HepG2 (cell line): Measurements from ENCODE around the gene CIITA. TPM values are rescaled to one million over a fixed set of nuclear protein-coding genes. Genes with fewer than 3 reads are reported as not detected.

Experiments used
- CHD2 ChIP-seq: IDR thresholded peaks from 2 replicates; pipeline ENCODE4 v1.6.1; 2011; ENCODE audit warnings: low read depth, low read length, improper control_type of control experiment
- DMAP1 ChIP-seq: IDR thresholded peaks from 2 replicates; pipeline ENCODE4 v1.6.1; 2016
- KLF16 ChIP-seq, 2 experiments: sonication (generic) in 1 of 2; formaldehyde crosslinking in 1 of 2; IDR thresholded peaks; 2 replicates each; pipeline versions ENCODE4 v1.6.1 to v1.8.0; 2016 to 2023; ENCODE audit warnings: missing genetic modification reagents in 2 of 2, missing compliant biosample characterization in 1 of 2
- MAFG ChIP-seq: sonication (generic); formaldehyde crosslinking; IDR thresholded peaks from 2 replicates; pipeline ENCODE4 v1.5.1; 2020; ENCODE audit warnings: mild to moderate bottlenecking, missing genetic modification reagents
- NFATC3 ChIP-seq: sonication (generic); formaldehyde crosslinking; IDR thresholded peaks from 2 replicates; pipeline ENCODE4 v1.5.1; 2020; ENCODE audit warnings: mild to moderate bottlenecking, missing genetic modification reagents
- NFE2 ChIP-seq: sonication (generic); formaldehyde crosslinking; IDR thresholded peaks from 2 replicates; pipeline ENCODE4 v1.4.0; 2020; ENCODE audit warnings: missing genetic modification reagents
- SATB2 ChIP-seq: sonication (generic); formaldehyde crosslinking; IDR thresholded peaks from 2 replicates; pipeline ENCODE4 v1.5.0; 2020; ENCODE audit warnings: missing genetic modification reagents
- SIN3A ChIP-seq: IDR thresholded peaks from 2 replicates; pipeline ENCODE4 v1.6.1; 2011; ENCODE audit warnings: low read depth, mild to moderate bottlenecking, control low read depth, low read length, borderline replicate concordance
- SMARCC2 ChIP-seq: fragments of 450-650 bp; IDR thresholded peaks from 2 replicates; pipeline ENCODE4 v1.6.1; 2017; ENCODE audit warnings: antibody characterized with exemption, mild to moderate bottlenecking
- THYN1 ChIP-seq: sonication (generic); formaldehyde crosslinking; IDR thresholded peaks from 2 replicates; pipeline ENCODE4 v1.8.1; 2023; ENCODE audit warnings: low read depth, mild to moderate bottlenecking, moderate library complexity, missing genetic modification reagents, borderline replicate concordance
- ZNF558 ChIP-seq: sonication (generic); formaldehyde crosslinking; IDR thresholded peaks from 2 replicates; pipeline ENCODE4 v1.9.0; 2022; ENCODE audit warnings: mild to moderate bottlenecking, missing genetic modification reagents, borderline replicate concordance
- polyA plus RNA-seq, 8 experiments: library from polyadenylated mRNA; depleted of rRNA in 3 of 8; stranded (reverse) in 7 of 8; unstranded in 1 of 8; fragments of >200 nt; fragmentation: Illumina TruSeq in 4 of 8; extraction: Trizol in 4 of 8; gene quantifications; 2 replicates each; pipeline versions ENCODE4 v1.2.1 to v1.2.3, GENCODE V29; 2011 to 2016; ENCODE audit warnings: low read depth in 4 of 8, missing spikeins in 1 of 8, mixed read lengths in 1 of 8; ENCODE audit not compliant: insufficient read depth in 1 of 8
- total RNA-seq, 5 experiments: library from RNA; depleted of rRNA; stranded (reverse); fragments of >200 nt; fragmentation: Illumina TruSeq; extraction: Trizol; gene quantifications; 2 replicates each; pipeline ENCODE4 v1.2.3, GENCODE V29; 2016; ENCODE audit warnings: low read depth in 1 of 5
- TF ChIP-seq, protein P1 (sequence below): sonication (generic); formaldehyde crosslinking; IDR thresholded peaks from 2 replicates; pipeline ENCODE4 v1.8.0; 2022; ENCODE audit warnings: low read depth, missing genetic modification reagents
- TF ChIP-seq, protein P2 (sequence below): sonication (generic); formaldehyde crosslinking; IDR thresholded peaks from 2 replicates; pipeline ENCODE4 v1.4.0; 2020; ENCODE audit warnings: missing genetic modification reagents, mild to moderate bottlenecking, borderline replicate concordance
- TF ChIP-seq, protein P3 (sequence below): sonication (generic); formaldehyde crosslinking; IDR thresholded peaks from 2 replicates; pipeline ENCODE4 v1.5.0; 2020; ENCODE audit warnings: missing genetic modification reagents
- TF ChIP-seq, protein P4 (sequence below): sonication (generic); formaldehyde crosslinking; IDR thresholded peaks from 2 replicates; pipeline ENCODE4 v1.5.0; 2020; ENCODE audit warnings: missing genetic modification reagents
- TF ChIP-seq, protein P5 (sequence below): IDR thresholded peaks from 2 replicates; pipeline ENCODE4 v1.6.1; 2016; ENCODE audit warnings: low read depth, control low read depth
- TF ChIP-seq, protein P6 (sequence below): sonication (generic); formaldehyde crosslinking; IDR thresholded peaks from 2 replicates; pipeline ENCODE4 v1.8.1; 2023; ENCODE audit warnings: mild to moderate bottlenecking, missing genetic modification reagents, borderline replicate concordance
- TF ChIP-seq, protein P7 (sequence below): sonication (generic); formaldehyde crosslinking; IDR thresholded peaks from 2 replicates; pipeline ENCODE4 v1.5.0; 2020; ENCODE audit warnings: mild to moderate bottlenecking, missing genetic modification reagents

The CIITA gene
- total and polyA plus RNA-seq, 2 of the 13 experiments (the other 11 are each of a cell fraction or from before 2014, with no cell fraction given), result 0.08 to 0.09 TPM

DNA sequence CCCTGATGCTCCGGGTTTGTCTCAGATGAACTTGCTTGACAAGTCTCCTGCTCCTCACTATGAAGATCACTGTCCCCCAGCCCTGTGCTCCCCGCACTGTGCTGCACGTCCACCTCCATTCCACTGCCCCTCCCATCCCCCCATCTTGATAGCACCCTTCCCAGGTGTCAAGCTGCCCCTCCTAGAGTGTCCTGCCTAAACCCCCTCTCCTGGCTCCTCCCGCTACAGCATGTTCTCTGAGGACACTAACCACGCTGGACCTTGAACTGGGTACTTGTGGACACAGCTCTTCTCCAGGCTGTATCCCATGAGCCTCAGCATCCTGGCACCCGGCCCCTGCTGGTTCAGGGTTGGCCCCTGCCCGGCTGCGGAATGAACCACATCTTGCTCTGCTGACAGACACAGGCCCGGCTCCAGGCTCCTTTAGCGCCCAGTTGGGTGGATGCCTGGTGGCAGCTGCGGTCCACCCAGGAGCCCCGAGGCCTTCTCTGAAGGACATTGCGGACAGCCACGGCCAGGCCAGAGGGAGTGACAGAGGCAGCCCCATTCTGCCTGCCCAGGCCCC is 46.7 kb downstream of the CIITA start (continued):
- TF ChIP-seq, protein P1, sequence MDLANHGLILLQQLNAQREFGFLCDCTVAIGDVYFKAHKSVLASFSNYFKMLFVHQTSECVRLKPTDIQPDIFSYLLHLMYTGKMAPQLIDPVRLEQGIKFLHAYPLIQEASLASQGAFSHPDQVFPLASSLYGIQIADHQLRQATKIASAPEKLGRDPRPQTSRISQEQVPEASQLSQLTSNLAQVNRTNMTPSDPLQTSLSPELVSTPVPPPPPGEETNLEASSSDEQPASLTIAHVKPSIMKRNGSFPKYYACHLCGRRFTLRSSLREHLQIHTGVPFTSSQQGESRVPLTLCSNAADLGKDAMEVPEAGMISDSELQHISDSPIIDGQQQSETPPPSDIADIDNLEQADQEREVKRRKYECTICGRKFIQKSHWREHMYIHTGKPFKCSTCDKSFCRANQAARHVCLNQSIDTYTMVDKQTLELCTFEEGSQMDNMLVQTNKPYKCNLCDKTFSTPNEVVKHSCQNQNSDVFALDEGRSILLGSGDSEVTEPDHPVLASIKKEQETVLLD (CRISPR knock-in tag), result no peak
- TF ChIP-seq NFE2 (CRISPR knock-in tag), result no peak
- no peak for TF ChIP-seq ZNF558
- TF ChIP-seq, protein P2, sequence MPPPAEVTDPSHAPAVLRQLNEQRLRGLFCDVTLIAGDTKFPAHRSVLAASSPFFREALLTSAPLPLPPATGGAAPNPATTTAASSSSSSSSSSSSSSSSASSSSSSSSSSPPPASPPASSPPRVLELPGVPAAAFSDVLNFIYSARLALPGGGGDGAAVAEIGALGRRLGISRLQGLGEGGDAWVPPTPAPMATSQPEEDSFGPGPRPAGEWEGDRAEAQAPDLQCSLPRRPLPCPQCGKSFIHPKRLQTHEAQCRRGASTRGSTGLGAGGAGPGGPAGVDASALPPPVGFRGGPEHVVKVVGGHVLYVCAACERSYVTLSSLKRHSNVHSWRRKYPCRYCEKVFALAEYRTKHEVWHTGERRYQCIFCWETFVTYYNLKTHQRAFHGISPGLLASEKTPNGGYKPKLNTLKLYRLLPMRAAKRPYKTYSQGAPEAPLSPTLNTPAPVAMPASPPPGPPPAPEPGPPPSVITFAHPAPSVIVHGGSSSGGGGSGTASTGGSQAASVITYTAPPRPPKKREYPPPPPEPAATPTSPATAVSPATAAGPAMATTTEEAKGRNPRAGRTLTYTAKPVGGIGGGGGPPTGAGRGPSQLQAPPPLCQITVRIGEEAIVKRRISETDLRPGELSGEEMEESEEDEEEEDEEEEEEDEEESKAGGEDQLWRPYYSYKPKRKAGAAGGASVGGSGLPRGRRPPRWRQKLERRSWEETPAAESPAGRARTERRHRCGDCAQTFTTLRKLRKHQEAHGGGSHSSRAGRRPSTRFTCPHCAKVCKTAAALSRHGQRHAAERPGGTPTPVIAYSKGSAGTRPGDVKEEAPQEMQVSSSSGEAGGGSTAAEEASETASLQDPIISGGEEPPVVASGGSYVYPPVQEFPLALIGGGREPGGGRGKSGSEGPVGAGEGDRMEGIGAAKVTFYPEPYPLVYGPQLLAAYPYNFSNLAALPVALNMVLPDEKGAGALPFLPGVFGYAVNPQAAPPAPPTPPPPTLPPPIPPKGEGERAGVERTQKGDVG, result 0 out of 2 replicates have a peak, but pooled peaks have one; percentile 30
- no peak for TF ChIP-seq SATB2 (CRISPR knock-in tag)
- TF ChIP-seq MAFG (CRISPR knock-in tag), result no peak
- TF ChIP-seq SMARCC2, result no peak
- peak; percentile 65; the same call in 1 of the 2 replicates for TF ChIP-seq SIN3A
- TF ChIP-seq, protein P3, sequence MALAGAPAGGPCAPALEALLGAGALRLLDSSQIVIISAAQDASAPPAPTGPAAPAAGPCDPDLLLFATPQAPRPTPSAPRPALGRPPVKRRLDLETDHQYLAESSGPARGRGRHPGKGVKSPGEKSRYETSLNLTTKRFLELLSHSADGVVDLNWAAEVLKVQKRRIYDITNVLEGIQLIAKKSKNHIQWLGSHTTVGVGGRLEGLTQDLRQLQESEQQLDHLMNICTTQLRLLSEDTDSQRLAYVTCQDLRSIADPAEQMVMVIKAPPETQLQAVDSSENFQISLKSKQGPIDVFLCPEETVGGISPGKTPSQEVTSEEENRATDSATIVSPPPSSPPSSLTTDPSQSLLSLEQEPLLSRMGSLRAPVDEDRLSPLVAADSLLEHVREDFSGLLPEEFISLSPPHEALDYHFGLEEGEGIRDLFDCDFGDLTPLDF (CRISPR knock-in tag), result no peak
- TF ChIP-seq THYN1 (CRISPR knock-in tag), result no peak
- TF ChIP-seq CHD2, result no peak
- TF ChIP-seq, protein P4, sequence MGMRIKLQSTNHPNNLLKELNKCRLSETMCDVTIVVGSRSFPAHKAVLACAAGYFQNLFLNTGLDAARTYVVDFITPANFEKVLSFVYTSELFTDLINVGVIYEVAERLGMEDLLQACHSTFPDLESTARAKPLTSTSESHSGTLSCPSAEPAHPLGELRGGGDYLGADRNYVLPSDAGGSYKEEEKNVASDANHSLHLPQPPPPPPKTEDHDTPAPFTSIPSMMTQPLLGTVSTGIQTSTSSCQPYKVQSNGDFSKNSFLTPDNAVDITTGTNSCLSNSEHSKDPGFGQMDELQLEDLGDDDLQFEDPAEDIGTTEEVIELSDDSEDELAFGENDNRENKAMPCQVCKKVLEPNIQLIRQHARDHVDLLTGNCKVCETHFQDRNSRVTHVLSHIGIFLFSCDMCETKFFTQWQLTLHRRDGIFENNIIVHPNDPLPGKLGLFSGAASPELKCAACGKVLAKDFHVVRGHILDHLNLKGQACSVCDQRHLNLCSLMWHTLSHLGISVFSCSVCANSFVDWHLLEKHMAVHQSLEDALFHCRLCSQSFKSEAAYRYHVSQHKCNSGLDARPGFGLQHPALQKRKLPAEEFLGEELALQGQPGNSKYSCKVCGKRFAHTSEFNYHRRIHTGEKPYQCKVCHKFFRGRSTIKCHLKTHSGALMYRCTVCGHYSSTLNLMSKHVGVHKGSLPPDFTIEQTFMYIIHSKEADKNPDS (CRISPR knock-in tag), result 0 out of 2 replicates have a peak, but pooled peaks have one; percentile 68
- TF ChIP-seq, protein P5, sequence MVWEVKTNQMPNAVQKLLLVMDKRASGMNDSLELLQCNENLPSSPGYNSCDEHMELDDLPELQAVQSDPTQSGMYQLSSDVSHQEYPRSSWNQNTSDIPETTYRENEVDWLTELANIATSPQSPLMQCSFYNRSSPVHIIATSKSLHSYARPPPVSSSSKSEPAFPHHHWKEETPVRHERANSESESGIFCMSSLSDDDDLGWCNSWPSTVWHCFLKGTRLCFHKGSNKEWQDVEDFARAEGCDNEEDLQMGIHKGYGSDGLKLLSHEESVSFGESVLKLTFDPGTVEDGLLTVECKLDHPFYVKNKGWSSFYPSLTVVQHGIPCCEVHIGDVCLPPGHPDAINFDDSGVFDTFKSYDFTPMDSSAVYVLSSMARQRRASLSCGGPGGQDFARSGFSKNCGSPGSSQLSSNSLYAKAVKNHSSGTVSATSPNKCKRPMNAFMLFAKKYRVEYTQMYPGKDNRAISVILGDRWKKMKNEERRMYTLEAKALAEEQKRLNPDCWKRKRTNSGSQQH (CRISPR knock-in tag), result peak; percentile 89; the same call in 1 of the 2 replicates
- TF ChIP-seq KLF16 (CRISPR knock-in tag; IDR thresholded peaks at IDR 0.05), result peak in 1 of 2 experiments; percentile 48; a peak in 1 of 4 replicates
- no peak for TF ChIP-seq NFATC3 (CRISPR knock-in tag)
- peak; percentile 38; the same call in 1 of the 2 replicates for TF ChIP-seq DMAP1 (CRISPR knock-in tag)
- TF ChIP-seq, protein P6, sequence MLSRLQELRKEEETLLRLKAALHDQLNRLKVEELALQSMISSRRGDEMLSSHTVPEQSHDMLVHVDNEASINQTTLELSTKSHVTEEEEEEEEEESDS (CRISPR knock-in tag), result no peak
- TF ChIP-seq, protein P7, sequence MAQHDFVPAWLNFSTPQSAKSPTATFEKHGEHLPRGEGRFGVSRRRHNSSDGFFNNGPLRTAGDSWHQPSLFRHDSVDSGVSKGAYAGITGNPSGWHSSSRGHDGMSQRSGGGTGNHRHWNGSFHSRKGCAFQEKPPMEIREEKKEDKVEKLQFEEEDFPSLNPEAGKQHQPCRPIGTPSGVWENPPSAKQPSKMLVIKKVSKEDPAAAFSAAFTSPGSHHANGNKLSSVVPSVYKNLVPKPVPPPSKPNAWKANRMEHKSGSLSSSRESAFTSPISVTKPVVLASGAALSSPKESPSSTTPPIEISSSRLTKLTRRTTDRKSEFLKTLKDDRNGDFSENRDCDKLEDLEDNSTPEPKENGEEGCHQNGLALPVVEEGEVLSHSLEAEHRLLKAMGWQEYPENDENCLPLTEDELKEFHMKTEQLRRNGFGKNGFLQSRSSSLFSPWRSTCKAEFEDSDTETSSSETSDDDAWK, result no peak
